Activated naive CD8-positive, alpha-beta T cell (primary cell): ENCODE results near the gene MR1.
"Not testable (repeated sequence)": the region's sequence is repeated elsewhere in the genome, so short reads cannot be mapped to it uniquely, and the experiment has no call there.

Source experiments
- H3K27ac Mint-ChIP-seq: one replicate; pipeline ENCODE4 v1.8.0; 2021; ENCODE audit warnings: mixed read lengths
- H3K27me3 Mint-ChIP-seq: one replicate; pipeline ENCODE4 v1.8.0; 2021; ENCODE audit warnings: mixed read lengths
- H3K36me3 Mint-ChIP-seq: one replicate; pipeline ENCODE4 v1.8.0; 2021; ENCODE audit warnings: mixed read lengths
- H3K4me1 Mint-ChIP-seq: one replicate; pipeline ENCODE4 v1.8.0; 2021; ENCODE audit warnings: low read depth, mixed read lengths
- H3K4me3 Mint-ChIP-seq: one replicate; pipeline ENCODE4 v1.8.0; 2021; ENCODE audit warnings: mild to moderate bottlenecking, mixed read lengths
- H3K9me3 Mint-ChIP-seq: one replicate; pipeline ENCODE4 v1.8.0; 2021; ENCODE audit warnings: low read depth, mixed read lengths

The MR1 gene

DNA sequence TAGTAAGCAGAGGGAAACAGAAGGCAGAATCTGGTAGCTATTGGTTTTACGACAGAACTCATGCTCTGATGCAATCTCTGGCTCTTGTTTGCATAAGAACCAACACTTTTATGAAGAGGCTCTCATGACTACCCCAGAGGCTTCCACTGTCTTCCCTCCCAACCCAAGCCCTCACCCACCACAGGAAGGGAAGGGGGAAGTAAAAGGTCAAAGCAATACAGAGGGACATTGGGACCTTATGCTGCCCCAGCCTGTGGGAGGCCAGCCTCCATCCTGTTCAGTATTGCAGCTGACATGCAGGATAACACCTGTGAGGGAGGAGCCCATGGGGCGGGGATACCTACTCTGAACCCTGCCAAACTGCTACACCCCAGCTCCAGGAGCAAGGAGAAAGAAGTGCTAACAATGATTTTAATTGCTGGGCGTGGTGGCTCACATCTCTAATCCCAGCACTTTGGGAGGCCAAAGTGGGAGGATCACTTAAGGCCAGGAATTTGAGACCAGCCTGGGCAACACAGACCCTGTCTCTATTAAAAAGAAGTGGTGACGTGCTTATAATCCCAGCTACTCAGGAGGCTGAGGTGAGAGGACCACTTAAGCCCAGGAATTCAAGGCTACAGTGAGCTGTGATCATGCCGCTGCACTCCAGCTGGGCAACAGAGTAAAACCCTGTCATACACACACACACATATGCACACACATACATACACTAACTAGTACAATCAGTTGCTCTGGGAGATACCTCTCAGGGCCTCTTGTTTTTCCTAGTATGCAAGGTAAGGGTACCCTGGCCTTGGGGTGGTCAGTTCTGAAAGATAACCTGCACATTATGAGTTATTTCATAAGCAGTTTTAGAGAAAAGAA is 9.5 kb downstream of the MR1 start:
- Mint-ChIP-seq H3K36me3 (peaks cover 13% of the 10 kb centered on the region), H3K27ac (peak overlapping the region; percentile 82)

DNA sequence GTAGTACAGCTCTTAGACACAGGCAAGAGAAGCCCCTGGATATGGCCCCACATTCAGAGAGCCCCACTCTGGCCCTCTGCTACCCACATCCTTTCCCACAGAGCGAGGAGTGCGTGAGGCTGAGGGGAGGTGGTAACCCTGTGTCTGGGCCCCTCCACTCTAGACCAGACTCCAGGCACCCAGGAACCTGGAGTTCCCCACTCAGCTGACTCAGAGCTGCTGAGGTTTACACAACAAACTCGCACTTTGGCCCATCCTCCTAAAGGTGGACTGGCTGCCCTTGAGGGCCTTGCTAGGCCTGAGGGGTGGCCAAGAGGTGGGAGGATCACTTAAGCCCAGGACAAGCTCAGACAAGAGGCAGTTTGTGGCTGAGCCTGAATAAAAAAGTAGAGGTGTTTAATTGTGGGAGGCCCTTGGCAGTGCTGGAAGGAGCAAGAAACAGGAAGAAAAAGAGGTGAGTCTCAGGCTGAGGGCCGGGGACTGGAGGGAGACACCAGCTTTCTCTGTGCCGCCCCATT is 10.7 kb downstream of the MR1 start:
- H3K4me1 Mint-ChIP-seq: peaks cover 45% of the 10 kb centered on the region
- H3K4me3 Mint-ChIP-seq: peak overlapping the region; percentile 60
- no peaks in the 10 kb centered on the region for H3K27me3 Mint-ChIP-seq

More for the DNA sequence above, 9.5 kb downstream of the MR1 start:
- H3K4me3 Mint-ChIP-seq: no peak overlapping the region
- H3K4me1 Mint-ChIP-seq: peaks cover 53% of the 10 kb centered on the region
- H3K9me3 Mint-ChIP-seq: no peaks in the 10 kb centered on the region
- no peaks in the 10 kb centered on the region for H3K27me3 Mint-ChIP-seq

DNA sequence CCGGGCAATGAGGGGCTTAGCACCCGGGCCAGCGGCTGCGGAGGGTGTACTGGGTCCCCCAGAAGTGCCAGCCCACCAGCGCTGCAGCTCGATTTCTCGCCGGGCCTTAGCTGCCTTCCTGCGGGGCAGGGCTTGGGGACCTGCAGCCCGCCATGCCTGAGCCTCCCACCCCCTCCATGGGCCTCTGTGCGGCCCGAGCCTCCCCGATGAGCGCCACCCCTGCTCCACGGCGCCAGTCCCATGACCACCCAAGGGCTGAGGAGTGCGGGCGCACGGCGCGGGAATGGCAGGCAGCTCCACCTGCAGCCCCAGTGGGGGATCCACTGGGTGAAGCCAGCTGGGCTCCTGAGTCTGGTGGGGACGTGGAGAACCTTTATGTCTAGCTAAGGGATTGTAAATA is 12.2 kb downstream of the MR1 start:
- not testable (repeated sequence) for H3K27ac Mint-ChIP-seq, H3K36me3 Mint-ChIP-seq, H3K27me3 Mint-ChIP-seq, H3K9me3 Mint-ChIP-seq, H3K4me3 Mint-ChIP-seq
- peaks cover 36% of the 10 kb centered on the region for H3K4me1 Mint-ChIP-seq

More for the DNA sequence above, 10.7 kb downstream of the MR1 start:
- H3K9me3 Mint-ChIP-seq: no peaks in the 10 kb centered on the region
- peak overlapping the region; percentile 94 for H3K27ac Mint-ChIP-seq
- peaks cover 12% of the 10 kb centered on the region for H3K36me3 Mint-ChIP-seq

DNA sequence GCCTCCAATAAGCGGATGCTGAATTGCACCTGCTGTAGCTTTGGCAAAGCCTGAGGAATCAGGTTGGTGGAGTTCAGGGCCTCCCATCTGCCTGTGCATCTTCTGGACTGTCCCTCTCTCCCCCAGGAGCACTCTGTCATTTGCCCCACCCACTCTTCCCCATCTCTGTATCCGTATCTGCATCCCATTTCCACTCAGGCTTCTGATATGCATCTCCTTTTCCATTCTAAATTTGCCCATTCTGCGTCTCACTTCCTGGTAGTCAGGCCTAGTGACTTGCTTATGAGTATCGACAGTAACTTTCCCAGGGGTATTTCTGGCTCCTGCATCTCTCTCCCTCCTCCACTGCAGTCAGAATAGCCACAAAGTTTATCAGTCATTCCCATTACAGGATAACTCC is 15.6 kb downstream of the MR1 start:
- Mint-ChIP-seq H3K9me3 (no peaks in the 10 kb centered on the region), H3K4me1 (peaks cover 12% of the 10 kb centered on the region), H3K27ac (no peak overlapping the region), H3K4me3 (no peak overlapping the region), H3K36me3 (peaks cover 8% of the 10 kb centered on the region), H3K27me3 (no peaks in the 10 kb centered on the region)

DNA sequence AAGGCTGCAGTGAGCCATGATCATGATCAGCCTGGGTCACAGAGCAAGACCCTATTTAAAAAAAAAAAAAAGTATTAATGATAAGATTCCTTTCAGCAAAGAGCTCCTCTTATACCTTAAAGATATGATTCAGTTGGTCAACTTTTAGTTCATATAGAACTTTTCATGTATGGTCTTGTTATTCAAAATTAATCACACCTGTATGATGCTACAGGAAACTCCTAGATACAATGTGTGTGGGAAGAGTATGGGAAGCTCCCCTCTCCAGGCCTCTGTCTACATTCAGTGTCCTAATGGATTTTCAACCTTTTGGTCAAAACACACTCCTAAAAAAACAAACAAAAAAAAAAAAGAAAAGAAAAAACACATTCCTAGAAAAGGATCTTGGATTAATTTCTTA is 17.1 kb downstream of the MR1 start:
- Mint-ChIP-seq H3K4me3 (no peak overlapping the region), H3K4me1 (peaks cover 5% of the 10 kb centered on the region), H3K27me3 (no peaks in the 10 kb centered on the region), H3K27ac (no peak overlapping the region), H3K9me3 (no peaks in the 10 kb centered on the region), H3K36me3 (peaks cover 9% of the 10 kb centered on the region)

DNA sequence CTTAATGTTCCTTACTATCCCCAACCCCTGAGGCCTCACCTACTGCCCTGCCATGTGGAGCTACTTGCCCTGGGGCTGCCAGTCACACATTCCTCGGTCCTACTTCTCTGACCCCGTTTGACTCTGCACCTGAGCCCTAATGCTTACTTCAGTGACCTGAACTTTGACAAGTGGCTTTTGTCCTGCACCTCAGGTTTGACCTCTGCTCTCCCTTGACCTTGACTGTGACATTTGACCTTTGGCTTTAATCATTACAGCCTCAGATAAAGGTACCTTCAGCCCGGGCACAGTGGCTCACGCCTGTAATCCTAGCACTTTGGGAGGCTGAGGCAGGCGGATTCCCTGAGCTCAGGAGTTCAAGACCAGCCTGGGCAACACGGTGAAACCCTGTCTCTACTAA is 22.8 kb downstream of the MR1 start:
- H3K27me3 Mint-ChIP-seq: no peaks in the 10 kb centered on the region
- H3K4me3 Mint-ChIP-seq: no peak overlapping the region
- H3K27ac Mint-ChIP-seq: no peak overlapping the region
- peaks cover 4% of the 10 kb centered on the region for H3K9me3 Mint-ChIP-seq
- H3K4me1 Mint-ChIP-seq: peaks cover 5% of the 10 kb centered on the region
- H3K36me3 Mint-ChIP-seq: peaks cover 25% of the 10 kb centered on the region

DNA sequence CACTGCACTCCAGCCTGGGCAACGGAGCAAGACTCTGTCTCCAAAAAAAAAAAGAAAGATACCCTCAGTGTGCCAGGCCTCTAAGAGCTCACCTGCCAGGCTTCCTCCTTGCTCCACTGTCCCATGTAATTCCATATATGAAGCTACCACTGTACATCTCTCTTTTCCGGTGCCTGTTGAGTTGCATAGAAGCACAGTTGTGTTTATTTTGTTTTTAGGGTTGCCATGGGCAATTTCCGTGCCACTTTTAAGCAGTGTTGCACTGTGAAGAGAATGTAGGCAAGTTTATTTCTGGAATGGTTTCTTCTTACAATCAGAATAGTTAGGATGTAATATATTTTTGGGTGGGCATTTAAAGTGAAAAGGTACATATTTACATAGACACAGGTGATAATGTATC is 23.3 kb downstream of the MR1 start:
- Mint-ChIP-seq H3K9me3 (peaks cover 4% of the 10 kb centered on the region), H3K4me1 (peaks cover 11% of the 10 kb centered on the region), H3K36me3 (peaks cover 25% of the 10 kb centered on the region), H3K27ac (no peak overlapping the region), H3K27me3 (no peaks in the 10 kb centered on the region), H3K4me3 (no peak overlapping the region)

DNA sequence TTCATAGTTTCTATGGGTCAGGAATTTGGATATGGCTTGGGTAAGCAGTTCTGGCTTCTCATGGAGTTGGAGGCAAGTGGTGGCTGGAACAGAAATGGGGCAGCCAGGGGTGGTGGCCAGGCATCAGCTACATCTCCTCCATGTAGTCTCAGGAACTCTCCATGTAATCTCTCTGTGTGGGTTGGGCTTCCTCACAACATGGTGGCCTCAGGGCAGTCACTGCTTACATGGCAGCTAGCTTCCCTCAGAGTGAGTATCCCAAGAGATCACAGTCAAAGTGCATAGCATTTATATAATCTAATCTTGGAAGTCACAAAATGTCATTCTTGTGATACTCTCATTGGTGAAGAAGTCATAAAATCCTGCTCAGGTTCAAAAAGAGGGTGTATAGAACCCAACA is 25.7 kb downstream of the MR1 start:
- Mint-ChIP-seq H3K36me3 (peaks cover 23% of the 10 kb centered on the region), H3K9me3 (peaks cover 4% of the 10 kb centered on the region), H3K27me3 (no peaks in the 10 kb centered on the region), H3K4me3 (no peak overlapping the region), H3K27ac (no peak overlapping the region), H3K4me1 (peaks cover 26% of the 10 kb centered on the region)

DNA sequence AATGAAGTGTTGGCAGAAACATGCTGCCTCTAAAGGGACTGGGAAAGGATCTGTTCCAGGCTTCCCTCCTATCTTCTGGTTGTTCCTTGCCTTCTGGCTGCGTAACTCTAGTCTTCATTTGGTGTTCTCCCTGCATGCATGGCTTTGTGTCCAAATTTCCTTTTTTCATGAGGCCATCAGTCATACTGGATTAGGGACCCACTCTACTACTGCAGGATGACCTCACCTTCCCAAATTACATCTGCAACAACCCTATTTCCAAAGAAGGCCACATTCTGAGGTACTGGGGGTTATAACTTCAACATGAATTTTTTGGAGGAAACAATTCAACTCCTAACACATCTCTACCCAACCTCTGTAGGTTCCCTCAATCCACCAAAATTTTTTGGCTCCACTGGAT is 26.3 kb downstream of the MR1 start:
- Mint-ChIP-seq H3K27me3 (no peaks in the 10 kb centered on the region), H3K4me1 (peaks cover 26% of the 10 kb centered on the region), H3K4me3 (no peak overlapping the region), H3K27ac (no peak overlapping the region), H3K36me3 (peaks cover 21% of the 10 kb centered on the region), H3K9me3 (peaks cover 4% of the 10 kb centered on the region)

DNA sequence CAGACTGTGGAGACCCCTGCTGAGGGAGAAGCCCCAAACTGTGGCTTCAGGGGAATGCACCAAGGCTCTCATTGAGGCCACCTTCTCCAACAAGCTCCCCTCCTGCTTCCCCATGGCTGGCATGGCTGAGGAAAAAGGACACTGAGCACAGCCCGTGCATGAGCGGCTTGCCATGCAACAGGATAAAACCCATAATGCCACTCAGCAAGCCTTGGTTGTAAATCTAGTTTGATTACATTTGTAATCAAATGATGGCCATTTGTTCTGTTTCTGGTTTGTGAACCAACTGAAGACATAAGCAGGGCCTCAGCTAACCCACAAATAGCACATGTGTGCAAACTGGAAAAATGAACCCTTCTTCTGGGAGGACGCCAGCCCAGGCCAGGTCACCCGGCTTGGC is 27.2 kb downstream of the MR1 start:
- Mint-ChIP-seq H3K36me3 (peaks cover 15% of the 10 kb centered on the region), H3K4me1 (peaks cover 26% of the 10 kb centered on the region)
- H3K9me3 Mint-ChIP-seq, H3K4me3 Mint-ChIP-seq, H3K27me3 Mint-ChIP-seq, H3K27ac Mint-ChIP-seq: not testable (repeated sequence)

DNA sequence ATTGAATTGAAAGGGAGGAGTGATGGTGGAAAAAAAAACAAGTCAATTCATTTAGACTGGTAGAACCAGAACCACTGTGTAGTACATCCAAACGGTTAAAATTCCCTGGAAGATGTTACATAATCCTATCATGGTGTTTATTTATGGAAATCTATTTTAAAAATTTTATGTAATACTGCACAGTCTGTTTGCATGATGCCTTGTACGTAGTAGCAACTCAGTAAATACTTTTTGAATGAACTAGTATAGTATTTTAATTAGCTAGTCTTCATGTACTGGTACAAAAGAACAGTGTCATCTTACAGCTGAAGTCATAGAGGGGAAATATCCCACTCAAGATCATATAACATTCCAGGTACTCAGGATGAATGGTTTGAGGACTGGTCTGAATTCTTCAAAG is 27.7 kb downstream of the MR1 start:
- Mint-ChIP-seq H3K36me3 (peaks cover 15% of the 10 kb centered on the region), H3K4me1 (peaks cover 26% of the 10 kb centered on the region), H3K4me3 (peak overlapping the region; percentile 72), H3K27me3 (no peaks in the 10 kb centered on the region), H3K27ac (peak overlapping the region; percentile 81), H3K9me3 (peaks cover 4% of the 10 kb centered on the region)

DNA sequence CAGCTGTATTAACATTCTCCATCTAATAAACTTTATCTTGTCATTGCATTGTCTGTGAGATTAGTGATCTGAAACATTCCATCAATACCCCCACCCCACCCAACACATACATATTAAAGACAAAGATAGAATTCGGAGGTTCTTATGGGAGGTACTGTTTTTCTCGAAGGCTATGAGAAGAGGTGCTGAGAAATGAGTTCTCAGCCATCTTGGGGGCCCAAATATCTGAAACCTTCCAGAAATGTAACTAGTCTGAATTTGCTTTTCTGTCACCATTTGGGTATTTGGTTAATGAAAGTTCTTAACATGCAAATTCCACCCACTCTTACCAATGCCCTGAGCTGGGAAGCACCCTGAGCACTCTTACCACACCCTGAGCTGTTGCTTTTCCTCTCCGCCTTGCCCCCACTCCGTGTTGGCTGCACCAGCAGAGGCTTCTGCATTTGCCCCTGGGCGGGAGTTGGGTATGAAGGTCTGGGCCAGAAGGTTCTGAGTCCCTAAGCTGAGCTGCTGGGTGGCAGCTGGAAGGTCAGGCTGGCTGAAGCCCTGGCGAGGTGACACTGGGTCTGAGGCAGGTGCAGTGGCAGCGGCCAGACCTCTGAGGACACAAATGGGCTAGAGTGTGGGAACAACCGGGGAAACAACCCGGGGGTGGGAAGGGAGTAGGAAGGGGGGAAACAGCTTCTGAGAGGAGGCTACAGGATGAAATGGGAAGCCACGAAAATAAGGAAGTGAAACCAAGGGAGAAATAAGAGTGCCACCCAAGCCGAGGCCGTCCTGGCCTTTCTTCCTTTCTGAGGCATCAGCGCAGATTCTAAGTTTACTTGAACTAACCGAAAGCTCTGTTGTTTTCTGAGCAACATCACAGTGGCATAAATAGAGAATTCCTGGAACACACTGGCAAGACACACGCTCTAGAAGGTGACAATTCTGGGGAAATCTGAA is 28.4 kb downstream of the MR1 start:
- peaks cover 14% of the 10 kb centered on the region for H3K36me3 Mint-ChIP-seq
- H3K27me3 Mint-ChIP-seq: no peaks in the 10 kb centered on the region
- H3K4me3 Mint-ChIP-seq: peak overlapping the region; percentile 72
- peaks cover 26% of the 10 kb centered on the region for H3K4me1 Mint-ChIP-seq
- H3K27ac Mint-ChIP-seq: peak overlapping the region; percentile 81
- peaks cover 4% of the 10 kb centered on the region for H3K9me3 Mint-ChIP-seq

DNA sequence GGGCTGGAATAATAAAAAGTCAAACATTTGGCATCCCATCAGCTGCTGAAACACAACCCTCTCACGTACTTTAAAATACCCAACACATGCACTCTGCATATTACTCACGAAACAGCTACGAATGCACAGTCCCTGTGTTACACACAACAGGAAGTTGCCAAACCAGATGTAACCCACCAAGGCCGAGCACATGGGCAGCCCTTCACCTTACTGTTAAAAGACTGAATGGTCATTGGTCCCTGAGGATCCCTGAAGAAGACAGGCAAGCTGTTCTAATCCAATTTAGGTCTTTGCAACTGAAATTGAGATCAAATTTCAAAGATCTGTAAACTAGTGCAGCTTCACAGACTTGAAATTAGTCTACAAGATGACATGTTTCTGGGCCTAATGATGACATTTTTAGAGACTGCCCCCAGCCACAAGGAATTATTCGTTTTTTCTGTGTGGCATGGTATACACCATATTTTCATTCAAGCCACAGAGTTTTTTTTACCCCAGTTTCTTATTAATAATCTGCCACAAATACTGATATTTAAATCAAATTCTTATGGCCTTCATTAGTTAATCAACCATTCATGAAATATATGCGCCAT is 29.1 kb downstream of the MR1 start:
- H3K27me3 Mint-ChIP-seq: no peaks in the 10 kb centered on the region
- peak overlapping the region; percentile 72 for H3K4me3 Mint-ChIP-seq
- H3K27ac Mint-ChIP-seq: peak overlapping the region; percentile 81
- peaks cover 26% of the 10 kb centered on the region for H3K4me1 Mint-ChIP-seq
- H3K9me3 Mint-ChIP-seq: peaks cover 4% of the 10 kb centered on the region
- peaks cover 13% of the 10 kb centered on the region for H3K36me3 Mint-ChIP-seq

DNA sequence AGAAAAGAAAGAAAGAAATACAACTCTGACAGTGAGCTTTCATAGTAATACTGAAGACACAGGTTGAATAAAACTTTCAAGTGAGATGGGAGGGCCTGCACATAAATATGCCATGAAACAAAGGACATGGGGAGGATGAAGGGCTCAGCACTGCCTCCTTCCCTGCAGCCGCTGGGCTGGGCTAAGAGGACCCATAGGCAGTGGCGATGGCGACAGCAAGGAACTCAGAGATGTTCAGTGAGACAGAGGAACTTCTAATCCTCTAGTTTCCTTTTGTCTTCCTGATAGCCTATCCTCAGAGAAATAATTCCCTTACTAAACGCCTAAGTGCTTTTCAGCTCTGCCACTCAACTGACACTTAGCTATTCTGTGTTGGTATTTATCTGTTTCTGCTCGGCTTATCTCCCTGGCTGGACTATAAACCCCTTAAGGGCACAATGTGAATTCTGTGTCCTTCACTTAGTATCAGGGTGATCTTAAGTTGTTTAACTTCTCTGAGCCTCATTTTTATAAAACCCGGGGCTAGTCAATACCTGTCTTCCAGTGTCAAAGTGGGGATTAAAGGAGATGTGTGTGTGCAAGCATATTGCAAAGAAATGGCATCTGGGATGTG is 30.3 kb downstream of the MR1 start:
- H3K4me3 Mint-ChIP-seq: no peak overlapping the region
- H3K36me3 Mint-ChIP-seq: peaks cover 4% of the 10 kb centered on the region
- peaks cover 24% of the 10 kb centered on the region for H3K4me1 Mint-ChIP-seq
- peak overlapping the region; percentile 71 for H3K27ac Mint-ChIP-seq
- H3K9me3 Mint-ChIP-seq: peaks cover 4% of the 10 kb centered on the region
- no peaks in the 10 kb centered on the region for H3K27me3 Mint-ChIP-seq
